Calu3 (cell line): Measurements from ENCODE around the gene FURIN. TPM values are rescaled to one million over a fixed set of nuclear protein-coding genes. Genes with fewer than 3 reads are reported as not detected.
A peak's percentile ranks its signal among the peaks of the same experiment; 100 is the strongest.

Source experiments
- BruUV-seq: library from RNA; stranded (reverse); fragments of 400-500 nt; replicated peaks from 2 replicates; lab custom pipeline; 2021; lab: Mats Ljungman, UMichigan
- CTCF ChIA-PET: fragments of 300-600 bp; sonication (Branson Sonifier 250); formaldehyde crosslinking; loops from one replicate; lab custom pipeline; 2022; ENCODE audit warnings: antibody characterized with exemption; lab: Charles Lee
- DNase-seq: peaks from one replicate; pipeline ENCODE4 v3.0.0; 2022
- H3K27ac Mint-ChIP-seq: one replicate; pipeline ENCODE4 v1.8.0; 2022; ENCODE audit warnings: mixed read lengths; ENCODE audit not compliant: unreplicated experiment
- H3K27me3 Mint-ChIP-seq: one replicate; pipeline ENCODE4 v1.8.0; 2022; ENCODE audit warnings: mixed read lengths; ENCODE audit not compliant: unreplicated experiment
- H3K36me3 Mint-ChIP-seq: one replicate; pipeline ENCODE4 v1.8.0; 2022; ENCODE audit warnings: mild to moderate bottlenecking, moderate library complexity, mixed read lengths; ENCODE audit not compliant: insufficient read depth, unreplicated experiment
- H3K4me1 Mint-ChIP-seq: one replicate; pipeline ENCODE4 v1.8.0; 2022; ENCODE audit warnings: mild to moderate bottlenecking, low read depth, mixed read lengths; ENCODE audit not compliant: unreplicated experiment
- H3K4me3 Mint-ChIP-seq: one replicate; pipeline ENCODE4 v1.8.0; 2022; ENCODE audit warnings: mild to moderate bottlenecking, low read depth, moderate library complexity, mixed read lengths; ENCODE audit not compliant: unreplicated experiment
- H3K9me3 Mint-ChIP-seq: one replicate; pipeline ENCODE4 v1.8.0; 2022; ENCODE audit warnings: low read depth, mixed read lengths; ENCODE audit not compliant: unreplicated experiment
- CTCF ChIP-seq: fragments of 200-600 bp; IDR thresholded peaks from one replicate; pipeline ENCODE4 v1.8.0; 2022; ENCODE audit warnings: antibody characterized with exemption; ENCODE audit not compliant: unreplicated experiment
- intact Hi-C: fragments of 100-400 bp; cut with micrococcal nuclease; formaldehyde crosslinking; loops from one replicate; pipeline ENCODE4 v1.10.0; 2022; ENCODE audit not compliant: unreplicated experiment
- total RNA-seq: library from RNA; stranded (reverse); gene quantifications from 2 replicates; pipeline ENCODE4 v1.2.3, GENCODE V29; 2022

FURIN gene
- total RNA-seq, 1 experiment from 2014 or later: 76.6 TPM

DNA sequence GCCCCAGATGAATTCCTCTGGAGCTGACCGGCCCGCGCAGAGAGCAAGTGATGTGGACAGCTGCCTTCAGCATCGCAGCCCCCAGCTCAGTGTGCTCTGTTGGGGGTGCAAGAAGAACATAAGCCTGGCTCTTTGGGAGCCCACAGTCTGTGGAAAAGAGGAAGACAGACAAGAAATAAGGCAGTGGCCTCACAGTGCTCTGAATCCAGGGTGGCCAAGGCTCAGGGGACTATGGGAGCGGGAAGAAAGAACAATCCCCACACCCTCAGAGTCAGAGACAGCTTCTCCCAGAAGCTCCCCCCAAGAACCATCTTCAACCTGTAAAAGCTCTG is 64.2 kb downstream of the FURIN start:
- Mint-ChIP-seq H3K27ac (no peak overlapping the region), H3K9me3 (no peaks in the 10 kb centered on the region), H3K4me3 (peak overlapping the region; percentile 92), H3K4me1 (peaks cover 56% of the 10 kb centered on the region), H3K27me3 (no peaks in the 10 kb centered on the region), H3K36me3 (peaks cover 64% of the 10 kb centered on the region)
- CTCF ChIA-PET: interaction anchor here (0.5 to 3.0 kb wide), 14 partner anchors 17 to 639 kb away, joined by 3 to 18 read pairs (median 7); partner anchors contain the start of genes BLM, MAN2A2 and PRC1
- BruUV-seq: no TSS peak
- peak; percentile 1 for TF ChIP-seq CTCF
- intact Hi-C loops: loop anchor here (5.0 kb wide), 1 partner anchor 100 kb away; no protein-coding TSS in a partner anchor
- DNase-seq: no peak

Other genes starting within 250 kb of the FURIN start
- gene BLM, start 151.2 kb upstream of the FURIN start, total RNA-seq: 26.7 and 31.8 TPM in 2 replicates
- 1.6 and 1.7 TPM in 2 replicates for gene FES, start 15.9 kb downstream of the FURIN start, total RNA-seq
- gene MAN2A2, start 34.7 kb downstream of the FURIN start, total RNA-seq: 56.1 and 58.5 TPM in 2 replicates
- gene HDDC3, start 64.0 kb downstream of the FURIN start, total RNA-seq: 25.1 and 26.7 TPM in 2 replicates
- gene UNC45A, start 66.7 kb downstream of the FURIN start, total RNA-seq: 66.5 and 66.7 TPM in 2 replicates
- gene RCCD1, start 86.3 kb downstream of the FURIN start, total RNA-seq: 39.3 and 42.6 TPM in 2 replicates
- gene PRC1, start 125.9 kb downstream of the FURIN start, total RNA-seq: 208 and 260 TPM in 2 replicates
- 18.4 and 21.9 TPM in 2 replicates for gene VPS33B, start 154.0 kb downstream of the FURIN start, total RNA-seq
- gene SV2B, start 231.7 kb downstream of the FURIN start, total RNA-seq: 1.4 and 2.2 TPM in 2 replicates